ENCODE measurements around the gene JMY. TPM values are rescaled to one million over a fixed set of nuclear protein-coding genes. Genes with fewer than 3 reads are reported as not detected.
"Not testable (repeated sequence)": the region's sequence is repeated elsewhere in the genome, so short reads cannot be mapped to it uniquely, and the experiment has no call there.

The JMY gene
- total RNA-seq, 1 experiment from 2014 or later, result not detected

- Histone ChIP-seq H3K9ac (ENCODE audit: low read length) (no peak overlapping the region), H3K4me3 (ENCODE audit: low read length) (no peak overlapping the region), H2AFZ (ENCODE audit: low read length) (no peak overlapping the region), H3K36me3 (ENCODE audit: insufficient read depth, low read length) (no peaks in the 10 kb centered on the region), H3K4me1 (ENCODE audit: low read length) (no peaks in the 10 kb centered on the region), H3K9me2 (replicated peaks; ENCODE audit: insufficient read depth, low read length) (no peaks in the 10 kb centered on the region), H3K27me3 (ENCODE audit: low read length) (no peaks in the 10 kb centered on the region), H3K4me2 (ENCODE audit: low read depth, low read length, poor library complexity, severe bottlenecking) (no peak overlapping the region), H3K9me3 (ENCODE audit: low read length) (no peaks in the 10 kb centered on the region), H3K27ac (ENCODE audit: low read length) (no peak overlapping the region), H3K79me2 (ENCODE audit: low read length) (no peaks in the 10 kb centered on the region), H4K20me1 (ENCODE audit: insufficient read depth, low read depth, low read length) (no peaks in the 10 kb centered on the region)
- no peak for DNase-seq
These were observed 6.5 kb downstream of the JMY start for GRCh38 chr5:79242242-79243039.

- Histone ChIP-seq H3K9me3 (ENCODE audit: low read length) (no peaks in the 10 kb centered on the region), H3K4me2 (ENCODE audit: low read depth, low read length, poor library complexity, severe bottlenecking) (no peak overlapping the region), H3K27ac (ENCODE audit: low read length) (no peak overlapping the region), H3K27me3 (ENCODE audit: low read length) (no peaks in the 10 kb centered on the region), H2AFZ (ENCODE audit: low read length) (no peak overlapping the region), H3K36me3 (ENCODE audit: insufficient read depth, low read length) (no peaks in the 10 kb centered on the region), H3K9me2 (replicated peaks; ENCODE audit: insufficient read depth, low read length) (no peaks in the 10 kb centered on the region), H3K4me1 (ENCODE audit: low read length) (no peaks in the 10 kb centered on the region), H3K79me2 (ENCODE audit: low read length) (no peaks in the 10 kb centered on the region), H4K20me1 (ENCODE audit: insufficient read depth, low read depth, low read length) (no peaks in the 10 kb centered on the region), H3K9ac (ENCODE audit: low read length) (no peak overlapping the region), H3K4me3 (ENCODE audit: low read length) (no peak overlapping the region)
- DNase-seq, result no peak
These were observed 7.3 kb downstream of the JMY start for GRCh38 chr5:79243224-79243623.

DNA sequence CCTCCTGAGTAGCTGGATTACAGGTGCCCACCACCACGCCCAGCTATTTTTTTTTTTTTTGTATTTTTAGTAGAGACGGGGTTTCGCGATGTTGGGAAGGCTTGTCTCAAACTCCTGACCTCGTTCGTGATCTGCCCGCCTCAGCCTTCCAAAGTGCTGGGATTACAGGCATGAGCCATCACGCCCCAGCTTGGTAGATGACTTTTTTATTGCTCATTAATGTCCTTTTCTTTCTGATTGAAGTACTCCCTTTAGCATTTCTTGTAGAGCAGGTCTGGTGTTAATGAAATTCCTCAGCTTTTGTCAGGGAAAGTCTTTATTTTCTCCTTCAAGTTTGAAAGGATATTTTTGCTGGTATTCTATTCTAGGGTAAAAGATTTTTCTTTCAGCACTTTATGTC, 18.1 kb downstream of the JMY start:
- H3K4me1 ChIP-seq (ENCODE audit: low read length); H3K27ac ChIP-seq (ENCODE audit: low read length); H3K9me2 ChIP-seq (replicated peaks; ENCODE audit: insufficient read depth, low read length); DNase-seq; H2AFZ ChIP-seq (ENCODE audit: low read length); H3K79me2 ChIP-seq (ENCODE audit: low read length); H3K4me2 ChIP-seq (ENCODE audit: low read depth, low read length, poor library complexity, severe bottlenecking); H3K36me3 ChIP-seq (ENCODE audit: insufficient read depth, low read length); H3K27me3 ChIP-seq (ENCODE audit: low read length); H3K9ac ChIP-seq (ENCODE audit: low read length); H3K4me3 ChIP-seq (ENCODE audit: low read length); H3K9me3 ChIP-seq (ENCODE audit: low read length); H4K20me1 ChIP-seq (ENCODE audit: insufficient read depth, low read depth, low read length): not testable (repeated sequence)

DNA sequence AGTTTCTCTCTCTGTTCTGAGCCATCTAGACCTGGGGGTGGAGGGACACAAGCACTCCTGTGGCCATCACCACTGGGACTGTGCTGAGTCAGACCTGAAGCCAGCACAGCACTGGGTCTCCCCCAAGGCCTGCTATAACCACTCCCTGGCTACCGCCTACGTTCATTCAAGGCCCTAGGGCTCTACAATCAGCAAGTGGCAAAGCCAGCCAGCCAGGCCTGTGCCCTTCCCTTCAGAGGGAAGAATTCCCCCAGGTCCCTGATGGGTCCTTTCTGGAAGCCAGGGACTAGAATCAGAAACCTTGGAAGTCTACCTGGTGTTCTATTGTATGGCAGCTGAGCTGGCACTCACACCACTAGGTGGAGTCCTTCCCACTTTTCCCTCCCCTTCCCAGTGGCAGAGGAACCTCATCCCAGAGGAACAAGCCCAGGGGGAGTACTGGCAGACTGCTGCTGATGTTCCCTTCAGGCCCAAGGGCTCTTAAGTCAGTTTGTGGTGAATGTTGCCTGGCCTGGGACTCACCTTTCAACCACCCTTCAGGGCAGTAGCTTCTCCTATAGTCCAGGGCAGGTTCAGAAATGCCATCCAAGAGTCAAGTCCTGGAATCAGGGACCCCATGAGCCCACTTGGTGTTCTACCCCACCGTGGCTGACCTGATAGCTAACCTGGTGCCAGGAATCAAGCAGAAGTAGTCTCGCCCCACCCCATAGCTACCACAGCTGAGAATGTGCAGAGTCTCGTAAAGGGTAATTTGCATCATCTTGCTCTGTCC, 20.0 kb downstream of the JMY start:
- Histone ChIP-seq H3K79me2 (ENCODE audit: low read length) (no peaks in the 10 kb centered on the region), H3K4me1 (ENCODE audit: low read length) (no peaks in the 10 kb centered on the region), H3K27ac (ENCODE audit: low read length) (no peak overlapping the region), H3K4me3 (ENCODE audit: low read length) (no peak overlapping the region), H3K9me3 (ENCODE audit: low read length) (no peaks in the 10 kb centered on the region), H2AFZ (ENCODE audit: low read length) (no peak overlapping the region), H3K36me3 (ENCODE audit: insufficient read depth, low read length) (no peaks in the 10 kb centered on the region), H3K9ac (ENCODE audit: low read length) (no peak overlapping the region), H3K4me2 (ENCODE audit: low read depth, low read length, poor library complexity, severe bottlenecking) (no peak overlapping the region), H4K20me1 (ENCODE audit: insufficient read depth, low read depth, low read length) (no peaks in the 10 kb centered on the region), H3K9me2 (replicated peaks; ENCODE audit: insufficient read depth, low read length) (no peaks in the 10 kb centered on the region), H3K27me3 (ENCODE audit: low read length) (no peaks in the 10 kb centered on the region)
- DNase-seq, result no peak

DNA sequence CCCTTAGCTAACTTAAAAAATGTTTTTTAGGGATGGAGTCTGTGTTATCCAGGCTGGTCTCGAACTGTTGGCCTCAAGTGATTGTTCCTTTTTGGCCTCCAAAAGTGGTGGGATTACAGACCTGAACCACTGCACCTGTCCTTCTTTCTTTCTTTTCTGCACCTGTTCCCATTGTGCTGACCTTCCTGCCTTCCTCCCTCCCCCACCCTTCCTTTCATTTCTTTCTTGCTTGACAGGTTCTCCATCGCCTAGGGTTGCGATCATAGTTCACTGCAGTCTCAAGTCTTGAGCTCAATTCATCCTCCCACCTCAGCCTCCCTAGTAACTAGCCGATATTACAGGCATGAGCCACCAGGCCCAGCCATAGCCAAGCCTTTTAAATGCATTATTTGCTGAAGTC, 20.6 kb downstream of the JMY start:
- no peaks in the 10 kb centered on the region for H3K9me3 ChIP-seq (ENCODE audit: low read length)
- H4K20me1 ChIP-seq (ENCODE audit: insufficient read depth, low read depth, low read length), result no peaks in the 10 kb centered on the region
- H3K4me2 ChIP-seq (ENCODE audit: low read depth, low read length, poor library complexity, severe bottlenecking), result no peak overlapping the region
- no peaks in the 10 kb centered on the region for H3K36me3 ChIP-seq (ENCODE audit: insufficient read depth, low read length)
- no peaks in the 10 kb centered on the region for H3K79me2 ChIP-seq (ENCODE audit: low read length)
- DNase-seq, result no peak
- no peak overlapping the region for H3K27ac ChIP-seq (ENCODE audit: low read length)
- no peaks in the 10 kb centered on the region for H3K9me2 ChIP-seq (replicated peaks; ENCODE audit: insufficient read depth, low read length)
- H2AFZ ChIP-seq (ENCODE audit: low read length), result no peak overlapping the region
- H3K9ac ChIP-seq (ENCODE audit: low read length), result no peak overlapping the region
- H3K4me1 ChIP-seq (ENCODE audit: low read length), result no peaks in the 10 kb centered on the region
- H3K27me3 ChIP-seq (ENCODE audit: low read length), result no peaks in the 10 kb centered on the region
- no peak overlapping the region for H3K4me3 ChIP-seq (ENCODE audit: low read length)

DNA sequence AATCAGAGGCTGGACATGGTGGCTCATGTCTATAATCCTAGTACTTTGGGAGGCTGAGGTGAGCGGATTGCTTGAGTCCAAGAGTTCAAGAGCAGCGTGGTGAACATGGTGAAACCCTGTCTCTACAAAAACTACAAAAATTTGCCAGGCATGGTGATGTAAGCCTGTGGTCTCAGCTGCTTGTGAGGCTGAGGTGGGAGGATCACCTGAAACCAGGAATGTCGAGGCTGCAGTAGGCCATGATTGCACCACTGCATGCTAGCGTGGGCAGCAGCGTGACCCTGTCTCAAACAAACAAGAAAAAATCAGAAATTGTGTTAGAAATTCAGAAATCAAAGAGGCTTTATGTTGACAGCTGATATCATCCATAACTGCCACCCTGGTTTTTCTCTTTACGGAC, 21.4 kb downstream of the JMY start:
- Histone ChIP-seq H3K4me2 (ENCODE audit: low read depth, low read length, poor library complexity, severe bottlenecking) (no peak overlapping the region), H3K9me2 (replicated peaks; ENCODE audit: insufficient read depth, low read length) (no peaks in the 10 kb centered on the region), H3K4me3 (ENCODE audit: low read length) (no peak overlapping the region), H2AFZ (ENCODE audit: low read length) (no peak overlapping the region), H3K9ac (ENCODE audit: low read length) (no peak overlapping the region), H3K79me2 (ENCODE audit: low read length) (no peaks in the 10 kb centered on the region), H3K4me1 (ENCODE audit: low read length) (no peaks in the 10 kb centered on the region), H4K20me1 (ENCODE audit: insufficient read depth, low read depth, low read length) (no peaks in the 10 kb centered on the region), H3K27me3 (ENCODE audit: low read length) (no peaks in the 10 kb centered on the region), H3K27ac (ENCODE audit: low read length) (no peak overlapping the region), H3K36me3 (ENCODE audit: insufficient read depth, low read length) (no peaks in the 10 kb centered on the region), H3K9me3 (ENCODE audit: low read length) (no peaks in the 10 kb centered on the region)
- DNase-seq, result no peak

DNA sequence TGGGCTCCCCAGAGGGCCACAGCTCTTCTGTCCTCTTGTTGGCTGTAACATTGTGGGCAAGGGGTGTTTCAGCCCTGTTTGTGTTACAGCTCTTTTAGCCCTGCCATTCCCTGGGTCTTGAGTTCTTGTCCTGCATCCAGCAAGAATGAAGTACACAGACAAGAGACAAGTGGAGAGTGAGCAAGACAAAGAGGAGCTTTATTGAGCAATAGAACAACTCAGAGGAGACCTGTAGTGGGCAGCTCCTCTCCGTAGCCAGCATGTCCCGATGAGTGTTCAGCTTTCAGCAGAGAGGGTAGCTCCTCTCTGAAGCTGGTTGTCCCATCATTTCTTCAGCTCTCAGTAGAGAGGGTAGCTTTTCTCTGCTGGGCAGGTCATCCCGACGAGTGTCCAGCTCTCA, 22.9 kb downstream of the JMY start:
- no peak overlapping the region for H3K9ac ChIP-seq (ENCODE audit: low read length)
- no peaks in the 10 kb centered on the region for H3K9me2 ChIP-seq (replicated peaks; ENCODE audit: insufficient read depth, low read length)
- no peaks in the 10 kb centered on the region for H3K36me3 ChIP-seq (ENCODE audit: insufficient read depth, low read length)
- no peak overlapping the region for H2AFZ ChIP-seq (ENCODE audit: low read length)
- no peaks in the 10 kb centered on the region for H3K27me3 ChIP-seq (ENCODE audit: low read length)
- no peak overlapping the region for H3K4me3 ChIP-seq (ENCODE audit: low read length)
- H3K4me1 ChIP-seq (ENCODE audit: low read length), result no peaks in the 10 kb centered on the region
- H3K79me2 ChIP-seq (ENCODE audit: low read length), result no peaks in the 10 kb centered on the region
- no peaks in the 10 kb centered on the region for H4K20me1 ChIP-seq (ENCODE audit: insufficient read depth, low read depth, low read length)
- H3K4me2 ChIP-seq (ENCODE audit: low read depth, low read length, poor library complexity, severe bottlenecking), result no peak overlapping the region
- no peak for DNase-seq
- no peak overlapping the region for H3K27ac ChIP-seq (ENCODE audit: low read length)
- no peaks in the 10 kb centered on the region for H3K9me3 ChIP-seq (ENCODE audit: low read length)

GRCh38 chr5:79259383-79259782, 23.5 kb downstream of the JMY start:
- no peaks in the 10 kb centered on the region for H3K4me1 ChIP-seq (ENCODE audit: low read length)
- no peak overlapping the region for H3K4me2 ChIP-seq (ENCODE audit: low read depth, low read length, poor library complexity, severe bottlenecking)
- no peaks in the 10 kb centered on the region for H3K79me2 ChIP-seq (ENCODE audit: low read length)
- no peak overlapping the region for H3K27ac ChIP-seq (ENCODE audit: low read length)
- H3K9me3 ChIP-seq (ENCODE audit: low read length), result no peaks in the 10 kb centered on the region
- no peak overlapping the region for H3K9ac ChIP-seq (ENCODE audit: low read length)
- no peaks in the 10 kb centered on the region for H4K20me1 ChIP-seq (ENCODE audit: insufficient read depth, low read depth, low read length)
- H2AFZ ChIP-seq (ENCODE audit: low read length), result no peak overlapping the region
- H3K4me3 ChIP-seq (ENCODE audit: low read length), result no peak overlapping the region
- DNase-seq, result no peak
- no peaks in the 10 kb centered on the region for H3K9me2 ChIP-seq (replicated peaks; ENCODE audit: insufficient read depth, low read length)
- H3K36me3 ChIP-seq (ENCODE audit: insufficient read depth, low read length), result no peaks in the 10 kb centered on the region
- no peaks in the 10 kb centered on the region for H3K27me3 ChIP-seq (ENCODE audit: low read length)

Measured in Karpas-422 (cell line).